Medulla oblongata (tissue), 1 donor: ENCODE results near the gene KIR2DL3.

Experiments used
- DNase-seq: peaks from one replicate; pipeline ENCODE4 v3.0.0-alpha.2; 2015; ENCODE audit errors: extremely low spot score

KIR2DL3 gene

DNA sequence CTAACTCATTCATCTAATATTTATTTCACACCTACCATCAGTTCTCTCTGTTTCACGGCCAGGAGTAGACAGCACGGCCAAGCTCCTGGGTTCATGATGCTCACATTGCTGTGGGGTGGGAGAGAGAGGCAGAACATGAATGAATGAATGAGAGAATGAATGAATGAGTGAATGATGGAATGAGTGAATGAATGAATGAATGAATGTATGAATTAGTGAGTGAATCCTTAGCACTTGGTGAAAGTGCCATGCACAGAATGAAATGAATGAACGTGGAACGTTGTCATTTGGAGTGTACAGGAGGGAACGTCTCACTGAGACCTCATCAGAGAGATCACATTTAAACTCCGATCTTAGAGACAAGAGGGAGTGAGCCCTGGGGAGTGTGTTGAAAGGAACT lies 53.2 kb downstream of the KIR2DL3 start:
- DNase-seq = no peak

GRCh38 chr19:54792814-54793213 lies 54.5 kb downstream of the KIR2DL3 start:
- DNase-seq = peak; percentile 43

GRCh38 chr19:54795758-54796157 lies 57.4 kb downstream of the KIR2DL3 start:
- peak; percentile 9 for DNase-seq
